HCT116 (cell line): ENCODE data around the gene F2RL1. TPM values are rescaled to one million over a fixed set of nuclear protein-coding genes. Genes with fewer than 3 reads are reported as not detected.
A peak's percentile ranks its signal among the peaks of the same experiment; 100 is the strongest.

ENCODE experiments used
- ATAC-seq: fragments of 200-7000 bp; cut with Tn5 transposase; 2 replicates; pipeline ENCODE4 v1.9.1; 2020; ENCODE audit warnings: mild to moderate bottlenecking, moderate library complexity
- BruUV-seq: library from RNA; stranded (reverse); fragments of 400-500 nt; replicated peaks from 2 replicates; lab custom pipeline; 2021; lab: Mats Ljungman, UMichigan
- CTCF ChIA-PET: fragments of 300-600 bp; sonication (Branson Sonifier 250); formaldehyde crosslinking; loops from one replicate; lab custom pipeline; 2021; ENCODE audit warnings: antibody characterized with exemption; lab: Charles Lee
- POLR2A ChIA-PET: fragments of 300-600, 350-600 bp; sonication (Branson Sonifier 250); formaldehyde crosslinking; loops from one replicate; lab custom pipeline; 2021; ENCODE audit warnings: antibody characterized with exemption; lab: Charles Lee
- RAD21 ChIA-PET, 2 experiments: fragments of 300-600 bp; sonication (Branson Sonifier 250); formaldehyde crosslinking; loops; one replicate each; lab custom pipeline; 2023; ENCODE audit warnings: low total read pairs in 2 of 2; ENCODE audit not compliant: uncharacterized antibody in 2 of 2, unreplicated experiment in 2 of 2, low non-redundant PET in 1 of 2; lab: Charles Lee
- DNase-seq: peaks from one replicate; pipeline ENCODE4 v3.0.0-alpha.2; 2010; ENCODE audit warnings: low read depth, low spot score
- H2AFZ ChIP-seq: fragments of 200-600 bp; shearing (Covaris generic), sonication (generic); 2 replicates; pipeline ENCODE4 v1.6.1; 2017; ENCODE audit warnings: low read depth, mixed run types, mixed read lengths, antibody characterized with exemption, low read length; ENCODE audit not compliant: poor library complexity, severe bottlenecking
- H3K27ac ChIP-seq: 2 replicates; pipeline ENCODE4 v1.5.1; 2012; ENCODE audit warnings: low read depth, low read length
- H3K27me3 ChIP-seq: fragments of 200-600 bp; sonication (generic); 2 replicates; pipeline ENCODE4 v1.6.1; 2016; ENCODE audit warnings: mixed run types, low read length, mixed read lengths; ENCODE audit not compliant: insufficient read depth
- H3K36me3 ChIP-seq, 2 experiments: fragments of 200-500 bp in 1 of 2; fragments of 200-600 bp in 1 of 2; sonication (Bioruptor generic) in 1 of 2; sonication (generic) in 1 of 2; 2 replicates each; pipeline versions ENCODE4 v1.5.1 to v1.6.1; 2014 to 2016; ENCODE audit warnings: low read length in 2 of 2, inconsistent platforms in 1 of 2, mixed read lengths in 1 of 2, mixed run types in 1 of 2; ENCODE audit not compliant: insufficient read depth in 2 of 2, control insufficient read depth in 1 of 2
- H3K4me1 ChIP-seq, 2 experiments: fragments of 200-600 bp in 1 of 2; sonication (generic) in 1 of 2; 2 replicates each; pipeline versions ENCODE4 v1.5.1 to v1.6.1; 2012 to 2017; ENCODE audit warnings: low read length in 2 of 2, inconsistent platforms in 1 of 2, mild to moderate bottlenecking in 1 of 2, mixed read lengths in 1 of 2, mixed run types in 1 of 2, moderate library complexity in 1 of 2; ENCODE audit not compliant: insufficient read depth in 2 of 2, control insufficient read depth in 1 of 2
- H3K4me2 ChIP-seq: fragments of 200-600 bp; sonication (generic); 2 replicates; pipeline ENCODE4 v1.6.1; 2017; ENCODE audit warnings: mixed run types, low read length, mixed read lengths
- H3K4me3 ChIP-seq, 2 experiments: fragments of 200-600 bp in 1 of 2; sonication (generic) in 1 of 2; replicated peaks in 1 of 2; 2 replicates each; pipeline ENCODE4 v1.5.1; 2011 to 2016; ENCODE audit warnings: low read length in 2 of 2, control low read depth in 1 of 2, low read depth in 1 of 2, mild to moderate bottlenecking in 1 of 2, mixed read lengths in 1 of 2, mixed run types in 1 of 2
- H3K79me2 ChIP-seq: fragments of 200-600 bp; sonication (generic); 2 replicates; pipeline ENCODE4 v1.6.1; 2017; ENCODE audit warnings: mild to moderate bottlenecking, mixed run types, low read length, moderate library complexity, mixed read lengths; ENCODE audit not compliant: insufficient read depth
- H3K9ac ChIP-seq: fragments of 200-600 bp; sonication (generic); 2 replicates; pipeline ENCODE4 v1.6.1; 2016; ENCODE audit warnings: low read length, mixed read lengths
- H3K9me2 ChIP-seq: fragments of 200-600 bp; sonication (generic), shearing (Covaris generic); 2 replicates; pipeline ENCODE4 v1.6.1; 2017; ENCODE audit warnings: mixed run types, mild to moderate bottlenecking, moderate library complexity; ENCODE audit not compliant: insufficient read depth
- H3K9me3 ChIP-seq, 2 experiments: fragments of 200-500 bp in 1 of 2; fragments of 200-600 bp in 1 of 2; sonication (Bioruptor generic) in 1 of 2; sonication (generic) in 1 of 2; 2 replicates each; pipeline ENCODE4 v1.6.1; 2014 to 2017; ENCODE audit warnings: low read length in 2 of 2, mixed read lengths in 2 of 2, inconsistent platforms in 1 of 2, low read depth in 1 of 2, mild to moderate bottlenecking in 1 of 2, mixed run types in 1 of 2, moderate library complexity in 1 of 2; ENCODE audit not compliant: control insufficient read depth in 1 of 2, insufficient read depth in 1 of 2
- H4K20me1 ChIP-seq: fragments of 200-600 bp; sonication (generic), shearing (Covaris generic); 2 replicates; pipeline ENCODE4 v1.6.1; 2017; ENCODE audit warnings: mixed run types, mild to moderate bottlenecking, moderate library complexity; ENCODE audit not compliant: insufficient read depth
- CTCF ChIP-seq, 3 experiments: fragments of 200-600 bp in 1 of 3; sonication (generic) in 1 of 3; IDR thresholded peaks in 2 of 3; conservative IDR thresholded peaks in 1 of 3; 2 replicates each; pipeline ENCODE4 v1.5.1; 2012 to 2017; ENCODE audit warnings: low read depth in 2 of 3, low read length in 2 of 3, antibody characterized with exemption in 1 of 3, borderline replicate concordance in 1 of 3, control low read depth in 1 of 3, mild to moderate bottlenecking in 1 of 3, mixed read lengths in 1 of 3, mixed run types in 1 of 3, moderate library complexity in 1 of 3; ENCODE audit not compliant: insufficient read depth in 1 of 3
- EGR1 ChIP-seq: IDR thresholded peaks from 2 replicates; pipeline ENCODE4 v1.6.1; 2012; ENCODE audit warnings: low read depth
- ELF1 ChIP-seq: IDR thresholded peaks from 2 replicates; pipeline ENCODE4 v1.6.1; 2012; ENCODE audit warnings: low read depth, borderline replicate concordance
- EZH2 ChIP-seq: fragments of 200-600 bp; sonication (generic); IDR thresholded peaks from 2 replicates; pipeline ENCODE4 v1.6.1; 2017; ENCODE audit warnings: antibody characterized with exemption, mixed run types
- EZH2phosphoT487 ChIP-seq: fragments of 200-600 bp; IDR thresholded peaks from 2 replicates; pipeline ENCODE4 v1.6.1; 2018; ENCODE audit warnings: antibody characterized with exemption, borderline replicate concordance
- POLR2A ChIP-seq: IDR thresholded peaks from 2 replicates; pipeline ENCODE4 v1.7.0; 2011; ENCODE audit warnings: borderline replicate concordance; ENCODE audit not compliant: insufficient read depth, insufficient read length; ENCODE audit errors: extremely low read depth
- RAD21 ChIP-seq: IDR thresholded peaks from 2 replicates; pipeline ENCODE4 v1.6.1; 2012; ENCODE audit warnings: low read depth, mild to moderate bottlenecking
- REST ChIP-seq: IDR thresholded peaks from 2 replicates; pipeline ENCODE4 v1.6.1; 2012; ENCODE audit warnings: low read depth
- SIN3A ChIP-seq: IDR thresholded peaks from 2 replicates; pipeline ENCODE4 v1.6.1; 2012; ENCODE audit warnings: low read depth
- TCF7L2 ChIP-seq: IDR thresholded peaks from 2 replicates; pipeline ENCODE4 v1.7.0; 2011; ENCODE audit warnings: borderline replicate concordance, inconsistent platforms; ENCODE audit not compliant: insufficient read depth, insufficient read length; ENCODE audit errors: extremely low read depth
- ZBTB33 ChIP-seq: IDR thresholded peaks from 2 replicates; pipeline ENCODE4 v1.6.1; 2011; ENCODE audit warnings: mild to moderate bottlenecking, low read length, moderate library complexity; ENCODE audit not compliant: insufficient replicate concordance; ENCODE audit errors: extremely low read depth
- ZNF274 ChIP-seq: fragments of 200-500 bp; sonication (Bioruptor generic); IDR thresholded peaks from 2 replicates; pipeline ENCODE4 v1.6.1; 2014; ENCODE audit warnings: mild to moderate bottlenecking, low read depth, low read length, inconsistent platforms
- intact Hi-C: fragments of 100-400 bp; cut with micrococcal nuclease; formaldehyde crosslinking; loops from 2 replicates; pipeline ENCODE4 v1.10.0; 2022
- total RNA-seq: library from RNA; stranded (reverse); gene quantifications from one replicate; pipeline ENCODE4 v1.2.1, GENCODE V29; 2021; ENCODE audit not compliant: unreplicated experiment

F2RL1 gene
- total RNA-seq, 1 experiment from 2014 or later, result 119 TPM

- TF ChIP-seq CTCF (IDR thresholded peaks at IDR 0.05 in 2 of 3, conservative IDR thresholded peaks at IDR 0.05 in 1 of 3; ENCODE audit: borderline replicate concordance in 1 of 3, insufficient read depth in 1 of 3, low read depth in 2 of 3, low read length in 2 of 3), result no peak
- no peak for TF ChIP-seq EZH2phosphoT487
- peak; percentile 92 for TF ChIP-seq SIN3A
These were observed 12.9 kb upstream of the F2RL1 start (continued) for GRCh38 chr5:76805821-76806505.

- intact Hi-C loops, result no loop called here
- Histone ChIP-seq H3K4me3 (peak overlapping the region; percentile 11 to 24; a peak in 3 of 4 replicates), H3K79me2 (no peaks in the 10 kb centered on the region), H3K9me2 (no peaks in the 10 kb centered on the region), H3K9me3 (no peaks in the 10 kb centered on the region), H3K36me3 (no peaks in the 10 kb centered on the region), H3K4me1 (peaks cover 43 to 87% of the 10 kb centered on the region in 2 experiments), H2AFZ (peak overlapping the region; percentile 82), H3K27me3 (no peaks in the 10 kb centered on the region), H3K4me2 (peak overlapping the region; percentile 67), H4K20me1 (no peaks in the 10 kb centered on the region), H3K9ac (peak overlapping the region; percentile 40), H3K27ac (peak overlapping the region; percentile 72)
- BruUV-seq, result no TSS peak
- ChIA-PET CTCF (interaction anchor here (1.6 to 2.5 kb wide), 4 partner anchors 10 to 33 kb away, joined by 5 to 10 read pairs (median 7); partner anchors contain the start of gene F2RL1), RAD21 (no interaction called here), POLR2A (interaction anchor here (1.1 to 5.0 kb wide), 5 partner anchors 10 to 31 kb away, joined by 4 to 68 read pairs (median 12); partner anchors contain the start of gene F2RL1)
- ATAC-seq (no peak), DNase-seq (no peak)
- TF ChIP-seq ZNF274, result no peak
- TF ChIP-seq EZH2, result no peak
- no peak for TF ChIP-seq RAD21
- TF ChIP-seq CTCF (IDR thresholded peaks at IDR 0.05 in 2 of 3, conservative IDR thresholded peaks at IDR 0.05 in 1 of 3; ENCODE audit: borderline replicate concordance in 1 of 3, insufficient read depth in 1 of 3, low read depth in 2 of 3, low read length in 2 of 3), result no peak
- no peak for TF ChIP-seq ELF1
- TF ChIP-seq SIN3A, result peak; percentile 17; the same call in 1 of the 2 replicates
- no peak for TF ChIP-seq ZBTB33
- no peak for TF ChIP-seq REST
- TF ChIP-seq POLR2A, result no peak
- no peak for TF ChIP-seq EGR1
- peak; percentile 29 for TF ChIP-seq TCF7L2
These were observed 11.5 kb upstream of the F2RL1 start for GRCh38 chr5:76807296-76807695.
